Measurements from ENCODE around the gene ACACA.

ACACA gene

GRCh38 chr17:37060928-37061327 lies 345.7 kb downstream of the ACACA start:
- DNase-seq: no peak

- DNase-seq: no peak
Measured at GRCh38 chr17:37060094-37060493, 346.5 kb downstream of the ACACA start.

- DNase-seq: no peak
Measured at GRCh38 chr17:37059493-37059892, 347.1 kb downstream of the ACACA start.

GRCh38 chr17:37056622-37057021 lies 350.0 kb downstream of the ACACA start:
- DNase-seq: no peak

- no peak for DNase-seq
Measured at GRCh38 chr17:37054894-37055293, 351.7 kb downstream of the ACACA start.

- no peak for DNase-seq
Measured at GRCh38 chr17:37052450-37052849, 354.2 kb downstream of the ACACA start.

GRCh38 chr17:37051833-37052232 lies 354.8 kb downstream of the ACACA start:
- DNase-seq: no peak

GRCh38 chr17:37051381-37051780 lies 355.3 kb downstream of the ACACA start:
- DNase-seq: no peak

GRCh38 chr17:37050920-37051319 lies 355.7 kb downstream of the ACACA start:
- peak; percentile 21 for DNase-seq

GRCh38 chr17:37048811-37049210 lies 357.8 kb downstream of the ACACA start:
- DNase-seq: no peak

GRCh38 chr17:37047631-37048104 lies 359.0 kb downstream of the ACACA start:
- peak; percentile 84 for DNase-seq

GRCh38 chr17:37045351-37045922 lies 361.2 kb downstream of the ACACA start:
- DNase-seq: no peak

GRCh38 chr17:37043201-37043600 lies 363.4 kb downstream of the ACACA start:
- DNase-seq: no peak

GRCh38 chr17:37041932-37042331 lies 364.7 kb downstream of the ACACA start:
- no peak for DNase-seq

GRCh38 chr17:37039269-37039668 lies 367.4 kb downstream of the ACACA start:
- DNase-seq: no peak

GRCh38 chr17:37037590-37038155 lies 369.0 kb downstream of the ACACA start:
- peak; percentile 18 for DNase-seq

Data from fibroblast of skin of right biceps (primary cell).